Prostate gland (tissue), 2 donors: ENCODE results near the gene FASTK. TPM values are rescaled to one million over a fixed set of nuclear protein-coding genes. Genes with fewer than 3 reads are reported as not detected.

Experiments
- DNase-seq: peaks from one replicate; pipeline ENCODE4 v3.0.0-alpha.2; 2019; ENCODE audit warnings: low spot score
- H3K27ac ChIP-seq, 2 donors: fragments of 200-600 bp; sonication (generic); 2 replicates each; pipeline ENCODE4 v1.5.1; 2017 to 2019
- H3K27me3 ChIP-seq: fragments of 200-600 bp; sonication (generic); replicated peaks from 2 replicates; pipeline ENCODE4 v1.5.1; 2019; ENCODE audit not compliant: insufficient read depth
- H3K36me3 ChIP-seq, 2 donors: fragments of 200-600 bp; sonication (generic); 1 replicate in 1 of 2; 2 replicates in 1 of 2; pipeline versions ENCODE4 v1.5.1 to v1.8.1; 2017 to 2019
- H3K4me1 ChIP-seq: fragments of 200-600 bp; sonication (generic); replicated peaks from 2 replicates; pipeline ENCODE4 v1.5.1; 2019
- H3K4me3 ChIP-seq, 2 donors: fragments of 200-600 bp; sonication (generic); 2 replicates each; pipeline ENCODE4 v1.5.1; 2017 to 2019
- H3K9me3 ChIP-seq: fragments of 200-600 bp; sonication (generic); 2 replicates; pipeline ENCODE4 v1.5.1; 2017
- CTCF ChIP-seq, 4 experiments: fragments of 200-600 bp in 2 of 4; fragments of 450-650 bp in 2 of 4; sonication (generic) in 2 of 4; IDR thresholded peaks; 1 replicate in 3 of 4; 2 replicates in 1 of 4; pipeline ENCODE4 v1.5.1; 2016 to 2019; ENCODE audit warnings: antibody characterized with exemption in 4 of 4, mild to moderate bottlenecking in 2 of 4, moderate library complexity in 2 of 4
- POLR2A ChIP-seq: fragments of 450-650 bp; IDR thresholded peaks from one replicate; pipeline ENCODE4 v1.6.1; 2016; ENCODE audit warnings: antibody characterized with exemption, mild to moderate bottlenecking
- POLR2AphosphoS5 ChIP-seq: sonication (generic); formaldehyde crosslinking; IDR thresholded peaks from one replicate; pipeline ENCODE4 v1.6.1; 2017; ENCODE audit warnings: antibody characterized with exemption
- WGBS: methylation state at CpG from one replicate; pipeline ENCODE4 v1.1.5; 2018; 5-methylcytosine and 5-hydroxymethylcytosine counted together
- intact Hi-C: fragments of 100-400 bp; cut with DNase I; formaldehyde crosslinking; loops from one replicate; pipeline ENCODE4 v1.14.2; 2022
- total RNA-seq, 2 donors: library from RNA; depleted of rRNA; stranded (reverse); fragments of >200 nt; gene quantifications; one replicate each; pipeline ENCODE4 v1.1.0, GENCODE V29; 2016

Gene FASTK
- total RNA-seq, 2 donors from 2014 or later = 107 to 122 TPM

DNA sequence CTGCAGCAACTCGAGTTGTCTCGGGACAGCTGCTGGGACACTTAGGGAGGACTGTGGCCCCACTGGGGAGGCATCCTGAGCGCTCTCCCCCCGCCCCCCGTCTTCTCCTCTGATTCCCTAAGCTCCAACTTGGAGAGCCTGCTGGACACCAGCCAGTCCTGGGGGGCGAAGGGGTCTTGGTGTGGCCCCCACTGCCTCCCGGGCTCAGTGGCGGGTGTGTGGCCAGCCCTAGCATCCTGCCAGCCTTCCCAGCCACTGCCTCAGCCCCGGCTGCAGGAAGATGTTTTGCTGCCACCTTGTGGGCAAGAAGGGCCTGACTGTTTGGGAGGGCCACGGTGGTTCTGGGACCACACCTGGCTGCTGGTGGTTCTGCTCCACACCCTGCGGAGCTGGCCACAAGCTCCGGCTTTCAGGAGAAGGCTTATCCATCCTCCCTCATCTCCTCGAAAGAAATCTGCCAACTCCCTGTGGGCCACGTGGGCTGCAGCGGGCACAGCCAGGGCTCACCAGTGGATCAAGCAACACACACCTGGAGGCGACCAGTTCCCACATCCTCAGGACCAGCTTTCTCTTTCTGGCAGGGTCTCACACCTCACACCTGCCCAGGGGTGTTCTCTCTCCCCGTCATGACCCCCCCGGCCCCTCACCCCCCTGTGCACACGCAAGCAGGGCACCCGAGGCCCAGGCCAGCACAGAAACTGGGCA lies 30.5 kb upstream of the FASTK start:
- DNase-seq = peak; percentile 77

GRCh38 chr7:151110236-151110940 lies 29.8 kb upstream of the FASTK start:
- Histone ChIP-seq H3K4me1 (peaks cover 4% of the 10 kb centered on the region), H3K27ac (no peak overlapping the region), H3K9me3 (no peaks in the 10 kb centered on the region), H3K4me3 (no peak overlapping the region), H3K27me3 (no peaks in the 10 kb centered on the region), H3K36me3 (no peaks in the 10 kb centered on the region)
- intact Hi-C loops = loop anchor here (5.0 kb wide), 3 partner anchors 48 to 213 kb away; partner anchors contain the start of gene ABCB8
- no peak for DNase-seq
- TF ChIP-seq POLR2AphosphoS5 (no peak), POLR2A (no peak), CTCF (IDR thresholded peaks at IDR 0.05) (no peak)
- 66% methylated on average over 11 of the region's 11 CpGs for WGBS

More for the DNA sequence above, 30.5 kb upstream of the FASTK start:
- TF ChIP-seq POLR2AphosphoS5 (peak; percentile 61), POLR2A (no peak), CTCF (IDR thresholded peaks at IDR 0.05) (peak; percentile 68 to 93 (median 85))
- H3K4me3 ChIP-seq = no peak overlapping the region
- H3K27ac ChIP-seq = no peak overlapping the region
- no peaks in the 10 kb centered on the region for H3K36me3 ChIP-seq
- H3K27me3 ChIP-seq = no peaks in the 10 kb centered on the region
- intact Hi-C loops = loop anchor here (5.0 kb wide), 3 partner anchors 49 to 214 kb away; partner anchors contain the start of gene ABCB8
- 33% methylated on average over 19 of the region's 20 CpGs for WGBS
- H3K4me1 ChIP-seq = peaks cover 4% of the 10 kb centered on the region
- no peaks in the 10 kb centered on the region for H3K9me3 ChIP-seq

DNA sequence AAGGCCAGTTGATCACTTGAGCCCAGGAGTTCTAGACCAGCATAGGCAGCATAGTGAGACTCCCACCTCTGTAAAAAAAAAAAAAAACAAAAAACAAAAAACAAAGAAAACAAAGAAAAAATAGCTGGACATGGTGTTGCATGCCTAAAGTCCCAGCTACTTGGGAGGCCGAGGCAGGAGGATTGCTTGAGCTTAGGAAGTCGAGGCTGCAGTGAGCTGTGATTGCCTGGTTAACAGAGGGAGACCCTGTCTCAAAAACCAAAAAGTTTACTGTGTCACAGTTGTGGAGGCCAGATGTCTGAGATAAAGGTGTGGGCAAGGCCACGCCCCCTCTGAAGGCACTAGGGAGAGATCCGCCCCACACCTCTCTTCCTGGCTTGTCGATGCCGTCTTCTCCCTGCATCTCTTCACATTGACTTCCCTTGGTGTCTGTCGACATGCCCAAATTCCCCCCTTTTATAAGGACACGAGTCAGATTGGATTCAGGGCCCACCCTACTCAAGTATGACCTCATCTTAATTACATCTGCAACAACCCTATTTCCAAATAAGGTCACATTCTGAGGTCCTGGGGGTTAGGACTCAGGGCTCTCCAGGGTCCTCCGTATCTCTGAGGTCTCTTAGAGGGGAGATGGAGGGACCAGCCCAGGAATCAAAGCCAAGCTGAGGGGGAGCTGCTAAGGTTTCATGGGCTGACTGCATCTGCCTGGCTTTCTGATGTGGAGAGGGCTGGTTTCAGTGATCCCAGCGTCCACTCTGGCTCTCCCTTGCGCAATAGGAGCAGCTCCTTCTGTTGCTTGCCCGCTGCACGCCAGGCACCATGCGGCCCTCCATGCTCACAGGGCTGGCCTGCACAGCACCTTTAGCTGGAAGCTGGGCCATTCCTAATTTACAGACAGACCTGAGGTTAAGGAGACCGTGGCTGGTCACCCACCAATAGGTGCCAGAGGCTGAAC lies 28.8 kb upstream of the FASTK start:
- intact Hi-C loops = loop anchor here (5.0 kb wide), 3 partner anchors 47 to 212 kb away; partner anchors contain the start of gene ABCB8
- no peaks in the 10 kb centered on the region for H3K36me3 ChIP-seq
- TF ChIP-seq CTCF (IDR thresholded peaks at IDR 0.05) (no peak), POLR2A (no peak), POLR2AphosphoS5 (no peak)
- H3K9me3 ChIP-seq = no peaks in the 10 kb centered on the region
- H3K27ac ChIP-seq = no peak overlapping the region
- peaks cover 4% of the 10 kb centered on the region for H3K4me1 ChIP-seq
- H3K4me3 ChIP-seq = no peak overlapping the region
- no peaks in the 10 kb centered on the region for H3K27me3 ChIP-seq
- DNase-seq = no peak
- whole genome bisulfite sequencing = 63% methylated on average over 15 of the region's 15 CpGs

GRCh38 chr7:151107882-151108281 lies 27.3 kb upstream of the FASTK start:
- intact Hi-C loops = no loop called here
- Histone ChIP-seq H3K4me3 (no peak overlapping the region), H3K27ac (no peak overlapping the region), H3K36me3 (no peaks in the 10 kb centered on the region), H3K9me3 (no peaks in the 10 kb centered on the region), H3K27me3 (no peaks in the 10 kb centered on the region), H3K4me1 (no peaks in the 10 kb centered on the region)
- no peak for DNase-seq
- 92% methylated on average over 10 of the region's 10 CpGs for WGBS
- TF ChIP-seq POLR2A (no peak), POLR2AphosphoS5 (no peak), CTCF (IDR thresholded peaks at IDR 0.05) (no peak)
